Measurements from ENCODE around the gene CCDC167. TPM values are rescaled to one million over a fixed set of nuclear protein-coding genes. Genes with fewer than 3 reads are reported as not detected.

CCDC167 gene
- total RNA-seq, 2 donors from 2014 or later: 7.6 to 10.9 TPM

DNA sequence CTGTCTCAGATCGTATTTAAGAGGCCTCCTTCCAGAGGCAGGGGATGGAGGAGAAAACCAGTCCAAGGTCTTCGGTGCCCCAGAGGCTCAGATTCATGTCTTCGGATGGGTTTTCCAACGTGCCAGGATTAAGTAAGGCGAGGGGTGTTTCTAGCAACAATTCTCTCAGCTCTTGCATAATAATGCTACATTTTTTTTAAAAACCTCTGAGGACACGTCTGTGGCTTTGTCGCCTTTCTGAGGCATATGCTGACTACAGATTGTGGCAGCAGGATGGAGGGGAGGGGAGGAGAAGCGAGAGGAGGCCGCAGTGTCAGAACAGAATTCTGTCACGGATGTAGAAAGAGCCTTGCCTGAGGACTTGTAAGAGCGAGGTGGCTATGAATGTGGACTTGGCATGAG, 17.7 kb upstream of the CCDC167 start:
- H3K36me3 ChIP-seq (replicated peaks in 1 of 2; ENCODE audit: insufficient read depth in 1 of 2, low read depth in 2 of 2): no peaks in the 10 kb centered on the region
- WGBS, 2 donors: 72 to 84% methylated on average over 11 of the region's 11 CpGs
- intact Hi-C loops (cut with DNase I): no loop called here
- peaks cover 13% of the 10 kb centered on the region for H3K4me1 ChIP-seq
- H3K27me3 ChIP-seq: no peaks in the 10 kb centered on the region
- no peak for ATAC-seq
- H3K9me3 ChIP-seq: no peaks in the 10 kb centered on the region
- TF ChIP-seq POLR2A (IDR thresholded peaks at IDR 0.05): no peak
- H3K4me3 ChIP-seq: no peak overlapping the region
- no peak overlapping the region for H3K27ac ChIP-seq
- peak in 1 of 4 donors; percentile 13 for DNase-seq

DNA sequence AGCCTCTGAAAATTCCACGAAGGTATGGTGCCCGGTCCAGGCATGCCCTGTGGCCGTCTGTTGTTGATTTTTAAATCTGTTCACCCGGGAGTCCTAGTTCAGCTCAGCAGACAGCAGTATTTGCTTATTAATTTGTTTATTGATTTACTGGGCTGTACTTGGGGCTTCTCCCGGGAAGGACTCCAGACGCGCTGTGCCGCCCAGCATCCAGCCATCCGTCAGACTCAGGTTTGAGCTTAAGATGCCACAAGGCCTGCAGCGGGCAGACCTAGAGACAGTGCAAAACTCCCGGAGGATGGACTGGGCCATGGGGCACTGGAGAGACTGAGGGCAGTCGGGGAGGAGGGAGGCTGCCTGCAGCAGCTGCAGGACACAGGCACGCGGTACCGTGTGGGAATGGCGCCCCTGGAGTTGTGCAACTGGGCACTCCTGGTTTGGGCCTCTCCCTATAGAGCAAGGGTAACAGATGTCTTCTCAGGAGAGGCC, 17.3 kb upstream of the CCDC167 start:
- 33 to 40% methylated on average over 2 to 16 of the region's 16 CpGs for WGBS, 2 donors
- no peak for ATAC-seq
- H3K36me3 ChIP-seq (replicated peaks in 1 of 2; ENCODE audit: insufficient read depth in 1 of 2, low read depth in 2 of 2): no peaks in the 10 kb centered on the region
- DNase-seq: no peak
- TF ChIP-seq, protein P1, sequence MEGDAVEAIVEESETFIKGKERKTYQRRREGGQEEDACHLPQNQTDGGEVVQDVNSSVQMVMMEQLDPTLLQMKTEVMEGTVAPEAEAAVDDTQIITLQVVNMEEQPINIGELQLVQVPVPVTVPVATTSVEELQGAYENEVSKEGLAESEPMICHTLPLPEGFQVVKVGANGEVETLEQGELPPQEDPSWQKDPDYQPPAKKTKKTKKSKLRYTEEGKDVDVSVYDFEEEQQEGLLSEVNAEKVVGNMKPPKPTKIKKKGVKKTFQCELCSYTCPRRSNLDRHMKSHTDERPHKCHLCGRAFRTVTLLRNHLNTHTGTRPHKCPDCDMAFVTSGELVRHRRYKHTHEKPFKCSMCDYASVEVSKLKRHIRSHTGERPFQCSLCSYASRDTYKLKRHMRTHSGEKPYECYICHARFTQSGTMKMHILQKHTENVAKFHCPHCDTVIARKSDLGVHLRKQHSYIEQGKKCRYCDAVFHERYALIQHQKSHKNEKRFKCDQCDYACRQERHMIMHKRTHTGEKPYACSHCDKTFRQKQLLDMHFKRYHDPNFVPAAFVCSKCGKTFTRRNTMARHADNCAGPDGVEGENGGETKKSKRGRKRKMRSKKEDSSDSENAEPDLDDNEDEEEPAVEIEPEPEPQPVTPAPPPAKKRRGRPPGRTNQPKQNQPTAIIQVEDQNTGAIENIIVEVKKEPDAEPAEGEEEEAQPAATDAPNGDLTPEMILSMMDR (IDR thresholded peaks at IDR 0.05): no peak
- no peak for TF ChIP-seq POLR2A (IDR thresholded peaks at IDR 0.05)
- no peaks in the 10 kb centered on the region for H3K9me3 ChIP-seq
- no peak overlapping the region for H3K4me3 ChIP-seq
- intact Hi-C loops (cut with DNase I): no loop called here
- H3K4me1 ChIP-seq: peaks cover 13% of the 10 kb centered on the region
- H3K27ac ChIP-seq: no peak overlapping the region
- no peaks in the 10 kb centered on the region for H3K27me3 ChIP-seq

DNA sequence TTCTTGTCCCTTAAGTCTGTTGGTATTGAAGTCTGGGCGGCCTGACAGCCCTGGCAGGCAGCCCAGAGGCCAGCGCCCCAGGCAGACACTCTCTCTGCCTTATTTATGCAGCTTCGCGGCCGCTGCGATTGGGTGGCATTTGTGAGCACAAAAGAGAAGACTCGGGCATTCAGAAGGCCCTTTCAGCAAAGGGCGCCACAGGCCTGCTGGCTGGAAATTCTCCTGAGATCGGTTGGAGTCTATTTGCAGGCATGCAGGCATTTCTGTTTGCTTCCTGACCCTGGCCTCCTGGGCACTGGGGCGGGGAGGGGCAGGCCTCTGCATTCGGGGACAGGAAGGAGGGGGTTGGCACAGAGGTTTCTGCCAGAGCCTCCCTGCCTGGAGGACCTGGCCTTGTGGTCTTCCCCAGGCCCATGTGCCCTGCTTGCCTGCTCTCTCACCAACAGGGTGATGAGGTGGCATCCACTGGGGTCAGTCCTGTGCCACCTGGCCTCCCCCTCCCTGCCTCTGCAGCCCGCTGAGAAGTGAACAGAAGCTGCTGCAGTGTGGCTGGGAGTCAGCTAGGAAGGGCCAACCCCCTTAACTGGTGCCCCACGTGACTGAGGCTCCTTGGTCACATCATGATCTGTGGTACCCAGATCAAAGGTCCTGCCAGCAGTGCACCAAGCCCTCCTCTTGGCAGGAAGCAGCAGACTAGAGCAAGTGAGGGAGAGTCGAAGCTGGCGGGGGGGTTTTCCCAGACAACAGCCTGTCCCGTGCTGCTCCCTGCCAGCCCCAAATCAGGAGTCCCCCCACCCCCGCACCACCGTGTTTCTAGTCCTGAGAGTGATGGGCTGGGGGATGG, 16.6 kb upstream of the CCDC167 start:
- Histone ChIP-seq H3K27ac (peak overlapping the region in 1 of 4 donors; percentile 53), H3K4me1 (peaks cover 13% of the 10 kb centered on the region), H3K9me3 (no peaks in the 10 kb centered on the region), H3K36me3 (replicated peaks in 1 of 2; ENCODE audit: insufficient read depth in 1 of 2, low read depth in 2 of 2) (no peaks in the 10 kb centered on the region), H3K4me3 (no peak overlapping the region), H3K27me3 (no peaks in the 10 kb centered on the region)
- intact Hi-C loops (cut with DNase I): no loop called here
- TF ChIP-seq, protein P1 (IDR thresholded peaks at IDR 0.05): no peak
- no peak for TF ChIP-seq POLR2A (IDR thresholded peaks at IDR 0.05)
- ATAC-seq (peak; percentile 52), DNase-seq (peak; percentile 36 to 67 (median 52))
- WGBS, 2 donors: 18 to 20% methylated on average over 12 to 18 of the region's 18 CpGs

DNA sequence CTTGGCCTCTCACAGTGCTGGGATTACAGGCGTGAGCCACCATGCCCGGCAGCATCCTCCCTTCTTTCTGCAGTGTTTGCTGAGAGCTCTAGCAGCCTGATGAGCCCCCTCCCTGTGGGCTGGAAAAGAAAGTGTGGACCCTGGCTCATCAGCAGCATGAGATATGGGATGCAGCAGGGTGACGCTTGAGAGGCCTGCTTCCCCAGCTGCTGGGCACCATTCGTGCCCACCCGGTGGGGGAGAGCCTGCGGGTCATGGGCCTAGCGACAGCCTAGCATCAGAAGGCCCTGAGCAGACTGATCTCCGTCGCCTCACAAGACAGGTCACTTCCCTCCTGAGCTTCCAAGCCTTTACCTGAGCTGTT, 16.0 kb upstream of the CCDC167 start:
- intact Hi-C loops (cut with DNase I): no loop called here
- no peaks in the 10 kb centered on the region for H3K9me3 ChIP-seq
- peak overlapping the region in 1 of 4 donors; percentile 53 for H3K27ac ChIP-seq
- WGBS, 2 donors: 71 to 100% methylated on average over 2 to 9 of the region's 9 CpGs
- DNase-seq: no peak
- no peak overlapping the region for H3K4me3 ChIP-seq
- TF ChIP-seq, protein P1 (IDR thresholded peaks at IDR 0.05): no peak
- TF ChIP-seq POLR2A (IDR thresholded peaks at IDR 0.05): no peak
- peaks cover 13% of the 10 kb centered on the region for H3K4me1 ChIP-seq
- peak; percentile 5 for ATAC-seq
- no peaks in the 10 kb centered on the region for H3K27me3 ChIP-seq
- no peaks in the 10 kb centered on the region for H3K36me3 ChIP-seq (replicated peaks in 1 of 2; ENCODE audit: insufficient read depth in 1 of 2, low read depth in 2 of 2)

DNA sequence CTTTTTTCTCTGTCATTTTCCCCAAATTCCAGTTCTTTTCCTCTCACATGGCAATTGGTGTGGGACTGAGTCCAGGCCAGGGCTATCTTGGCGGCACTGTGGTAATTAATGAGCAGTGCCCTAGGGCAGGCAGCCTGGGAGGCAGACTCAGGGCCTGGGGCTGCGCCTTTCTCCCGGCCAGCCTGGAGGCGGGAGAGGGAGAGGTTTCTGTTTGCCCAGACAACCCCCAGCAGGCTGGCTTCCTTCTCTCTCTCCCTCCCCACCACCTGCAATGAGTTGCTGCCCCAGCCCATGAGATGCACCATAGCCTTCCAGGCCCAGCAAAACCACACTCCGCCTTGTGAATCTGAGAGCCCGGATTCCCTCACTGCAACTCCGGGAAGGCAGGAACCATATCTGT, 15.1 kb upstream of the CCDC167 start:
- Histone ChIP-seq H3K27ac (no peak overlapping the region), H3K9me3 (no peaks in the 10 kb centered on the region), H3K4me1 (peaks cover 13% of the 10 kb centered on the region), H3K27me3 (no peaks in the 10 kb centered on the region), H3K4me3 (no peak overlapping the region), H3K36me3 (replicated peaks in 1 of 2; ENCODE audit: insufficient read depth in 1 of 2, low read depth in 2 of 2) (no peaks in the 10 kb centered on the region)
- TF ChIP-seq, protein P1 (IDR thresholded peaks at IDR 0.05): no peak
- TF ChIP-seq POLR2A (IDR thresholded peaks at IDR 0.05): no peak
- intact Hi-C loops (cut with DNase I): no loop called here
- DNase-seq (peak in 2 of 4 donors; percentile 20), ATAC-seq (no peak)
- WGBS, 2 donors: 64 to 65% methylated on average over 7 of the region's 7 CpGs
